Epithelial cell of proximal tubule (primary cell): ENCODE data around the gene GANC. TPM values are rescaled to one million over a fixed set of nuclear protein-coding genes. Genes with fewer than 3 reads are reported as not detected.
"Not testable (repeated sequence)": the region's sequence is repeated elsewhere in the genome, so short reads cannot be mapped to it uniquely, and the experiment has no call there.

Experiments
- DNase-seq: peaks from one replicate; pipeline ENCODE4 v3.0.0-alpha.2; 2011; ENCODE audit warnings: low read depth
- H3K4me3 ChIP-seq: 2 replicates; pipeline ENCODE4 v1.5.1; 2011; ENCODE audit warnings: low read depth, mild to moderate bottlenecking, low read length
- CTCF ChIP-seq: conservative IDR thresholded peaks from 2 replicates; pipeline ENCODE4 v1.5.1; 2012; ENCODE audit warnings: low read depth, mild to moderate bottlenecking, low read length
- total RNA-seq: library from RNA; depleted of rRNA; stranded (reverse); fragments of >200 nt; gene quantifications from 2 replicates; pipeline ENCODE4 v1.2.3, GENCODE V29; 2015

Gene GANC
- total RNA-seq, 1 donor from 2014 or later, result 13.1 TPM

- TF ChIP-seq CTCF, result no peak
- H3K4me3 ChIP-seq, result no peak overlapping the region
- no peak for DNase-seq
Observed at GRCh38 chr15:42329161-42329560, 56.2 kb downstream of the GANC start.

GRCh38 chr15:42329992-42330391 lies 57.0 kb downstream of the GANC start:
- DNase-seq, result no peak
- TF ChIP-seq CTCF, result no peak
- H3K4me3 ChIP-seq, result no peak overlapping the region

GRCh38 chr15:42331235-42331634 lies 58.2 kb downstream of the GANC start:
- H3K4me3 ChIP-seq, result no peak overlapping the region
- no peak for TF ChIP-seq CTCF
- no peak for DNase-seq

GRCh38 chr15:42332331-42332730 lies 59.3 kb downstream of the GANC start:
- no peak overlapping the region for H3K4me3 ChIP-seq
- TF ChIP-seq CTCF, result no peak
- no peak for DNase-seq

- no peak for TF ChIP-seq CTCF
- no peak for DNase-seq
- no peak overlapping the region for H3K4me3 ChIP-seq
Observed at GRCh38 chr15:42335074-42335473, 62.1 kb downstream of the GANC start.

- not testable (repeated sequence) for H3K4me3 ChIP-seq, DNase-seq
Observed at GRCh38 chr15:42336650-42337049, 63.6 kb downstream of the GANC start.

GRCh38 chr15:42337104-42337503 lies 64.1 kb downstream of the GANC start:
- not testable (repeated sequence) for DNase-seq, H3K4me3 ChIP-seq

- no peak for DNase-seq
- TF ChIP-seq CTCF, result no peak
- H3K4me3 ChIP-seq, result no peak overlapping the region
Observed at GRCh38 chr15:42338500-42338899, 65.5 kb downstream of the GANC start.
